ENCODE measurements around the gene POLE3.
"Not testable (repeated sequence)": the region's sequence is repeated elsewhere in the genome, so short reads cannot be mapped to it uniquely, and the experiment has no call there.

POLE3 gene

DNA sequence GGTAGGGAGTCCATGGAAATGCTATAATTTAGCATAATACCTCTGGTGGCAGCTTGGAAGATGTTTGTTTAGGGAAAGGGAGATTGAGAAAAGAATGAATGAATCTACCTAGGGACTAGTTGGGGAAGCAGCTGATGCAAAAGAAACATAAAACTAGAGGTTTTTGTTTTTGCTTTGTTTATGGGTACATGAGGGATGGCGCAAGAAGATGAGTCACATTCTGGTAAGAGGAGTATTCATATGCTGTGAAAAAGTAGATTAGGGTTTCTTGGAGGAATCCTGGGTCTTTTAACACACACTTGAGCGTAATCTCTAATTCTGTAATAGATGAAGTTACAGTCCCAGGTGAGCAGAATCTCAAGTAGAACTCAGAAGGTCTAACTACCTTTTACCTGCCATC is 17.2 kb upstream of the POLE3 start:
- no peaks in the 10 kb centered on the region for H3K27me3 ChIP-seq (ENCODE audit: control insufficient read depth, insufficient read depth, low read length)

DNA sequence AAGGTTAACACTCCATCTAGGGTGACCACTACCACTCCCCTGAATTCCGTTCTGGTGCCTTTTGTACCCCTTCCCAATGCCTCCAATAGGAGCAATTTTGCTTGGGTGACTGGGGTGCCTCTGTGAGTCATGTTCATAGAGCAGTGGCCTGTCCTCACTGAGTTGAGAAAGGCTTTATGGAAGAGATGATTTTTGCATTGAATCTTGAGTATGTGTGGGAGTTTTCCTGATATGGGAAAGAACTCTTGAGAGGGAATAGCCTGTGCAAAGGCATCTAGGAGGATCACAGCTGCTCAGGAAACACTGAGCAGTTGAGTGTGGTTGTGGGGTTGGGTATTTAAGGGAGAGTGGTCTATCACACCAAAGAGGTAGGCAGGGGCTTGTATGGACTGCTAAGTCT is 16.2 kb upstream of the POLE3 start:
- no peak overlapping the region for H3K9ac ChIP-seq (ENCODE audit: low read length)
- H3K4me1 ChIP-seq (ENCODE audit: control insufficient read depth, insufficient read depth, low read length) = no peaks in the 10 kb centered on the region
- H3K36me3 ChIP-seq (ENCODE audit: control insufficient read depth, insufficient read depth, low read length) = no peaks in the 10 kb centered on the region
- H3K9me3 ChIP-seq (ENCODE audit: control insufficient read depth, low read length) = no peaks in the 10 kb centered on the region
- no peak overlapping the region for H3K4me3 ChIP-seq (ENCODE audit: low read length)
- H3K27me3 ChIP-seq (ENCODE audit: control insufficient read depth, insufficient read depth, low read length) = no peaks in the 10 kb centered on the region

More for the DNA sequence above, 17.2 kb upstream of the POLE3 start:
- H3K4me1 ChIP-seq (ENCODE audit: control insufficient read depth, insufficient read depth, low read length) = no peaks in the 10 kb centered on the region
- no peaks in the 10 kb centered on the region for H3K36me3 ChIP-seq (ENCODE audit: control insufficient read depth, insufficient read depth, low read length)
- no peaks in the 10 kb centered on the region for H3K9me3 ChIP-seq (ENCODE audit: control insufficient read depth, low read length)
- H3K9ac ChIP-seq (ENCODE audit: low read length) = no peak overlapping the region
- no peak overlapping the region for H3K4me3 ChIP-seq (ENCODE audit: low read length)

DNA sequence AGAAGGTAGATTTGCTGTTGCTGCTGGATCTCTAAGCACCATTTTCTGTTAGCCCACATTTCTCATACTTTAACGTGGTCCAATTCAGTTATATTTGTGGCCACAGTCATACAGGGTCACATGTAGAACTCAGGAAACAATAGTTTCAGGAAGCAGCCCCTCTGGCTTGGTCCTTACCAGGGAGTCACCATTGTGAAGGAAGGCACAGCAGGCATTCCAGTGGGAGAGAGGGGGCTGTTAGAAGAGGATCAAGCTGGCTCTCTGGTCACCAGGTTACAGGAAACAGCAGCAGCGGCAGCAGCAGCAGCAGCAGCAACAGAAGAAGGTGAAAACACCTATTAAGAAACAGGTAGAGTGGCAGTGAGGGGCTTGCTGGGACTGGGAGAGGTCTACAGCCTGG is 14.6 kb upstream of the POLE3 start:
- Histone ChIP-seq H3K4me1 (ENCODE audit: control insufficient read depth, insufficient read depth, low read length) (no peaks in the 10 kb centered on the region), H3K9me3 (ENCODE audit: control insufficient read depth, low read length) (no peaks in the 10 kb centered on the region), H3K36me3 (ENCODE audit: control insufficient read depth, insufficient read depth, low read length) (no peaks in the 10 kb centered on the region), H3K4me3 (ENCODE audit: low read length) (no peak overlapping the region), H3K9ac (ENCODE audit: low read length) (no peak overlapping the region), H3K27me3 (ENCODE audit: control insufficient read depth, insufficient read depth, low read length) (no peaks in the 10 kb centered on the region)

DNA sequence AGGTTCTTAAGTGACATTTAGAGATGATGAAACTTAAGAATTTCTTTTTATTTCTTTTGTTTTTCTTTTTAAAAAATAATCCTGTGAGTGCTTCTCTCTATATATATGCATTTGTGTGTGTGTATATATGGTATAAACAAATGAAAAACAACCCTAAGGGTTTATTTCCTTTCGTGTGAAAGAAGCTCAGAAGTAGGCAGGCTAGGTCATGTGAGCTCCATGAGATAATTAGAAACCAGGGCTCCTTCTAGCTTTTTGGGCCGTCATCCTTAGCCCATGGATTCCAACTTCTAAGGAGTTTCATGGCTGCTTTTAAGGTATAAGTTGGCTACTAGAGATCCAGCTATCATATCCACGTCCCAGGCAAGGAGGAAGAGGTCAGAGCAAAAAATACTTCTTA is 11.3 kb upstream of the POLE3 start:
- no peak overlapping the region for H3K9ac ChIP-seq (ENCODE audit: low read length)
- H3K4me3 ChIP-seq (ENCODE audit: low read length) = no peak overlapping the region
- H3K9me3 ChIP-seq (ENCODE audit: control insufficient read depth, low read length) = no peaks in the 10 kb centered on the region
- no peaks in the 10 kb centered on the region for H3K36me3 ChIP-seq (ENCODE audit: control insufficient read depth, insufficient read depth, low read length)
- no peaks in the 10 kb centered on the region for H3K4me1 ChIP-seq (ENCODE audit: control insufficient read depth, insufficient read depth, low read length)
- H3K27me3 ChIP-seq (ENCODE audit: control insufficient read depth, insufficient read depth, low read length) = no peaks in the 10 kb centered on the region

DNA sequence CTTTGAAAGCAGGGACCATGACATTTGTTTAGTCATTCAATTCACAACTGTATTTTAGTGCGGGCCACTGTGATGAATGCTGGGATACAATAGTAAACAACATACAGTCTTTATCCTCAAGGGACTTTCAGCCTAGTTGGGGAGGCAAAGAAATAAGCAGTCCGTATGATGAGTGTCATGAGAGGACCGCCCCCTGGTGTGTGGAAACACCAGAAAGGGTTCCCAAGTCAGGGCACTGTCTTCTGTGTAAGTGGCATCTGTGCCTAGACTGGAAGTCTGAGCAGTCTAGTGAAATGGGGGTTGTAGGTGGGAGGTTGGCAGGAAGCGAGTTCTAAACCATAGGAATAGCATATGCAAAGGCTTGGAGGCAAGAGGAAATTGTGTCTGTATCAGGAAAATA is 6.9 kb upstream of the POLE3 start:
- Histone ChIP-seq H3K4me1 (ENCODE audit: control insufficient read depth, insufficient read depth, low read length) (no peaks in the 10 kb centered on the region), H3K27me3 (ENCODE audit: control insufficient read depth, insufficient read depth, low read length) (no peaks in the 10 kb centered on the region), H3K9me3 (ENCODE audit: control insufficient read depth, low read length) (no peaks in the 10 kb centered on the region), H3K36me3 (ENCODE audit: control insufficient read depth, insufficient read depth, low read length) (no peaks in the 10 kb centered on the region), H3K9ac (ENCODE audit: low read length) (no peak overlapping the region), H3K4me3 (ENCODE audit: low read length) (no peak overlapping the region)

DNA sequence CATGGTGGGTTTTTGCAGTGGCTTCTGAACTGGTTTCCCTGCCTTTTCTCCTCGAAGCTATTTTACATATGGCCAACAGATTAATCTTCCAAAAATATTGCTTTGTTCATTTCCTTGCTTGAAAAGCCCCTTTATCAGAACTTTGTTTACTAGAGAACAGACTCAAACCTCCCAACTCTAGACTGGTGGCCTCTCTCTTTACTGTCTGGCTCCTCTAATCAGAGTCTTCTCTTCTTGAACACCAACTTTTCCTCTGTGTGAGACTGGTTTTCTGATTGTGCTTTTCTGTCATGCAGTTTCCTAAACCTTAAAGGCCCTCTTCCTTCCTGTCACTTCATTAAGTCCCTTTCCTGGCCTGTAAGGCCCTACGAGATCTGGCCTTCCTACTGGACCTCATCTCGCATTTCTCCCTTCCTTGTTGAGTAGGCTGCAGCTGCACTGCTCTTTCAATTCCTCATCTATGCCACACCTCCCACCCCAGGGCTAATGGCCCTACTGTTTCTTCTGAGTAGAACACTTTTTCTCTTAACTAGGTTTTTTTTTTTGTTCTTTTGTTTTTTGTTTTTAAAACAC is 5.8 kb upstream of the POLE3 start:
- H3K4me1 ChIP-seq (ENCODE audit: control insufficient read depth, insufficient read depth, low read length) = no peaks in the 10 kb centered on the region
- no peak overlapping the region for H3K9ac ChIP-seq (ENCODE audit: low read length)
- H3K36me3 ChIP-seq (ENCODE audit: control insufficient read depth, insufficient read depth, low read length) = no peaks in the 10 kb centered on the region
- no peak overlapping the region for H3K4me3 ChIP-seq (ENCODE audit: low read length)
- no peaks in the 10 kb centered on the region for H3K9me3 ChIP-seq (ENCODE audit: control insufficient read depth, low read length)
- no peaks in the 10 kb centered on the region for H3K27me3 ChIP-seq (ENCODE audit: control insufficient read depth, insufficient read depth, low read length)

DNA sequence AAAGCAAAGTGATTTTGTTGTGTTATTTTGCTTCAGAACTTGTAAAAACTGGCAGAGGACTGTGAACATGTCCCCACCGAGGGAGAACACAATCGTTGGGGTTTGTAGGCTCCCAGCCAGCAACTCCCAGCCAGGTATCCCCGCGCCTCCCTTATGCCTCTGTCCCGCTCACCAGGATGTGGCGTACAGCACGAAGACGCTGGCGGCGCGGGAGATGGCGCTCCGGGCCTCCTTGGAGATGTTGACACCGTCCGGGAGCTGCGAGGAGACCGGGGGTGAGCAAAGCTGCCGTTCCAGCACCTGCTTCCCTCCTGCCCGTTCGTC is 630 bp downstream of the POLE3 start:
- H3K4me3 ChIP-seq (ENCODE audit: low read length) = peak overlapping the region; percentile 91
- H3K27me3 ChIP-seq (ENCODE audit: control insufficient read depth, insufficient read depth, low read length) = no peaks in the 10 kb centered on the region
- no peaks in the 10 kb centered on the region for H3K4me1 ChIP-seq (ENCODE audit: control insufficient read depth, insufficient read depth, low read length)
- peaks cover 6% of the 10 kb centered on the region for H3K36me3 ChIP-seq (ENCODE audit: control insufficient read depth, insufficient read depth, low read length)
- no peaks in the 10 kb centered on the region for H3K9me3 ChIP-seq (ENCODE audit: control insufficient read depth, low read length)
- H3K9ac ChIP-seq (ENCODE audit: low read length) = peak overlapping the region; percentile 90

DNA sequence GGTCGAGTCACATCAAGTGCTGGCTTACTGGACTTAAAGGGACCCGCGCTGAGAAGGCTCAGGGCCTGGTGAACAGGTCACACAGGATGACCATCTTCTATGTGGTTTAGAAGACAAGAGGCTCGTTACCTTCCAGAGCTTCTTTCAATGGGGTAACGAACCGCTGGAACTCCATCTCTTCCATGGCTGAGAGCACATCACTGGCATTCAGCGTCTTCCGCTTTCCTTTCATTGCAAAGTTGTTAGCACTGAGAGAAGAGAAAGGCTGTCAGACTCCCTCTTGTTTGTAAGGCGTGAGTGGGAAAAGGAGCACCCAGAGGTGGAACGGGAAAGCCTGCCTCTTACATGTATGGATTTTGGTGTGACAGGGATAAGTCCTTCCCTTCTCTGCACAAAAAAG is 994 bp downstream of the POLE3 start:
- H3K4me1 ChIP-seq (ENCODE audit: control insufficient read depth, insufficient read depth, low read length) = no peaks in the 10 kb centered on the region
- no peaks in the 10 kb centered on the region for H3K9me3 ChIP-seq (ENCODE audit: control insufficient read depth, low read length)

DNA sequence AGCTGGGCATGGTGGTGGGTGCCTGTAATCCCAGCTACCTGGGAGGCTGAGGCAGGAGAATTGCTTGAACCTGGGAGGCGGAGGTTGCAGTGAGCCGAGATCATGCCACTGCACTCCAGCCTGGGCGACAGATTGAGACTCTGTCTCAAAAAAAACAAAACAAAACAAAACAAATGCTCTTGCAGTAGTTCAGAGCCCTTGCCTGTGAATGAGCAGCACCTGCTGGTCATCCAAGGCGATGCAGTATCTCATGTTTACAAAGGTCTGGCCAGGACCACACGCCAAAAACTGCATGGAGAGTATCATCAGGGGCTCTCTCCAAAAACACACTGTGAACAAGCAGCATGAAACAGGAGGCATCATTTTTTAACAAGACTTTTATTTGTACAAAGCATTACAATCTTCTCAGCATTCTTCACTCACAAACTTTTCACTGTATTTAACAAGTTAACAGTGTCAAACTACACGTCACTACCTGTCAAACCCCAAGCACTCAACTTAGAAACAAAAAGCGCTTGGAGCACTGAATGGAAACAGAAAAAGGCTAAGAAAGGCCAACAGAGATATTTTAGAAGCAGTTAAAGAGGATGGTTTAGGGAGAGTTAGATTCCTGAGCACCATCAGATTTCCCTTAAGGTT is 3.5 kb downstream of the POLE3 start:
- not testable (repeated sequence) for H3K9me3 ChIP-seq (ENCODE audit: control insufficient read depth, low read length); H3K9ac ChIP-seq (ENCODE audit: low read length); H3K36me3 ChIP-seq (ENCODE audit: control insufficient read depth, insufficient read depth, low read length); H3K4me3 ChIP-seq (ENCODE audit: low read length); H3K4me1 ChIP-seq (ENCODE audit: control insufficient read depth, insufficient read depth, low read length); H3K27me3 ChIP-seq (ENCODE audit: control insufficient read depth, insufficient read depth, low read length)

More for the DNA sequence above, 994 bp downstream of the POLE3 start:
- Histone ChIP-seq H3K36me3 (ENCODE audit: control insufficient read depth, insufficient read depth, low read length) (peaks cover 6% of the 10 kb centered on the region), H3K4me3 (ENCODE audit: low read length) (peak overlapping the region; percentile 91), H3K27me3 (ENCODE audit: control insufficient read depth, insufficient read depth, low read length) (no peaks in the 10 kb centered on the region), H3K9ac (ENCODE audit: low read length) (peak overlapping the region; percentile 90)

DNA sequence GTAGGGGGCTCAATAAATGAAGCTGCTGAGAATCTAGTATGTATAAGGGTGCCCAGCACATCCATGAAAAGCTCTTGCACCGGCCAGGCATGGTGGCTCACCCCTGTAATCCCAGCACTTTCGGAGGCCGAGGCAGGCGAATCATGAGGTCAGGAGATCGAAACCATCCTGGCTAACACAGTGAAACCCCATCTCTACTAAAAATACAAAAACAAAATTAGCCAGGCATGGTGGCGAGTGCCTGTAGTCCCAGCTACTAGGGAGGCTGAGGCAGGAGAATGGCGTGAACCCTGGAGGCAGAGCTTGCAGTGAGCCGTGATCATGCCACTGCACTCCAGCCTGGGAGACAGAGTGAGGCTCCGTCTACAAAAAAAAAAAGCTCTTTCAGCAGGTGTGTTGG is 4.1 kb downstream of the POLE3 start:
- H3K9me3 ChIP-seq (ENCODE audit: control insufficient read depth, low read length); H3K9ac ChIP-seq (ENCODE audit: low read length); H3K4me3 ChIP-seq (ENCODE audit: low read length); H3K27me3 ChIP-seq (ENCODE audit: control insufficient read depth, insufficient read depth, low read length); H3K4me1 ChIP-seq (ENCODE audit: control insufficient read depth, insufficient read depth, low read length); H3K36me3 ChIP-seq (ENCODE audit: control insufficient read depth, insufficient read depth, low read length): not testable (repeated sequence)

DNA sequence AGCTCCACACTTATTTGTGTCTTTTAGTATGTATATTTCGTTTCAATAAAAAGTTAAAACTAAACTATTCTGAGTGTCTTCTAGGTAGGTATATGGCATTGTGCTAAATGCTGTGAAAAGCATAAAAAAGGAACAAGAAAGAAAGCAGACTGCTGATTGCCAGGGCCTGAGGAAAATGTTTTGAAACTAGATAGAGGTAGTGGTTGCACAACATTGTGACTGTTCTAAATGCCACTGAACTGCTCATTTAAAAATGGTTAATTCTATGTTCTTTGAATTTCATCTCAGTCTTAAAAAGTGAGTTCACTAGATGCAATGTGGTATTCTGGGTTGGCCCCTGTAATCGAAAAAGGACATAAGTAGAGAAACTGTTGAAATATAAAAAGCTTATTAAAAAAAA is 6.8 kb downstream of the POLE3 start:
- Histone ChIP-seq H3K36me3 (ENCODE audit: control insufficient read depth, insufficient read depth, low read length) (peaks cover 6% of the 10 kb centered on the region), H3K4me1 (ENCODE audit: control insufficient read depth, insufficient read depth, low read length) (peaks cover 24% of the 10 kb centered on the region), H3K4me3 (ENCODE audit: low read length) (no peak overlapping the region), H3K9ac (ENCODE audit: low read length) (no peak overlapping the region), H3K27me3 (ENCODE audit: control insufficient read depth, insufficient read depth, low read length) (no peaks in the 10 kb centered on the region), H3K9me3 (ENCODE audit: control insufficient read depth, low read length) (no peaks in the 10 kb centered on the region)

DNA sequence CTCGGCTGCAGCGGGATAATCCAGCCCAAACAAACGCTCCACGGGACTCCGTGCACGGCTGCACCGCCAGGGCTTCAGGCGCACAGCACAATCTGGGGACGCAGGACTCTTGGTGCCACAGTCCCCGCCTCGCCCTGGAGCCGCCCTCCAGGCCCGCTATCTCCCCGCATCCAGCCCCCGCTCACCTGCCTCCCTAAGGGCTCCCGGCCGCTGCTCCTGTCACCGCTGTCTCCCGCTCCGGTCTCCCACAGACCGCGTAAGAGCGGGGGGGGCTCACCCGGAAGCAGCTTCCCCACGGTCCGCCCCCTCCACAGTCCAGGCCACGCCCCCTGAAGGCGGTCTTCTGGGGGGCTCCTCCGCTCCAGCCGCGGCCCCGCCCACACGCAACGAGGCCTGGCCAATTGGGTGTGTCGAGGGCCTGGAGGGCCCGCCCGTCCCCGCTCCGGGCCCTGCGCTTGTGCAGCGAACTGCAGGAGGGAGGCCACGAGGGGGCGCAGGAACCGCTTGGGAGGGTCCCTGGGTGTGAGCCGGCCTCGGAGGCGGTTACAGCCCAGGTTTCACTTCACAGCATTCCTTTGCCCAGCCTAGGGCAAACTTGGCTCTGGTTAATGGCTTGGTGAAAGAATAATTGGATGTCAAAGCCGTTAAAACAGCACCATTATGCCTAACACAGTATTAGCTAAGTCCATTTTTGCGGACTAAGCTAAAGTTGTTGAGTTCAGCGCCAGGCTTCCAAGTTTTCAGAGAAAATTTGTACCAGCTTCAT is 9.3 kb downstream of the POLE3 start, which contains the start of gene ALAD:
ALAD (minus strand) TSS at position 258 of the 766 bp plus-strand sequence. CDS start 7,725 bp downstream, outside the sequence.
- H3K9ac ChIP-seq (ENCODE audit: low read length) = peak within 1 kb of the TSS; percentile 71
- H3K36me3 ChIP-seq (ENCODE audit: control insufficient read depth, insufficient read depth, low read length) = no peaks in the 10 kb centered on the region
- no peaks in the 10 kb centered on the region for H3K27me3 ChIP-seq (ENCODE audit: control insufficient read depth, insufficient read depth, low read length)
- no peaks in the 10 kb centered on the region for H3K9me3 ChIP-seq (ENCODE audit: control insufficient read depth, low read length)
- H3K4me1 ChIP-seq (ENCODE audit: control insufficient read depth, insufficient read depth, low read length) = peaks cover 47% of the 10 kb centered on the region
- H3K4me3 ChIP-seq (ENCODE audit: low read length) = peak within 1 kb of the TSS; percentile 64

All from mucosa of stomach (tissue), 1 donor.